Measurements from ENCODE around the gene RNU1-3. TPM values are rescaled to one million over a fixed set of nuclear protein-coding genes. Genes with fewer than 3 reads are reported as not detected.
"Not testable (repeated sequence)": the region's sequence is repeated elsewhere in the genome, so short reads cannot be mapped to it uniquely, and the experiment has no call there.

Gene RNU1-3
- total RNA-seq, 1 donor: under 0.01 TPM

- not testable (repeated sequence) for H3K9me3 ChIP-seq (ENCODE audit: low read depth, low read length); H3K27me3 ChIP-seq (ENCODE audit: insufficient read depth, low read length); H3K4me3 ChIP-seq (ENCODE audit: low read length)
- H3K4me1 ChIP-seq (ENCODE audit: insufficient read depth, low read length): peaks cover 12% of the 10 kb centered on the region
These were observed 28.6 kb downstream of the RNU1-3 start for GRCh38 chr1:16637941-16638778.

DNA sequence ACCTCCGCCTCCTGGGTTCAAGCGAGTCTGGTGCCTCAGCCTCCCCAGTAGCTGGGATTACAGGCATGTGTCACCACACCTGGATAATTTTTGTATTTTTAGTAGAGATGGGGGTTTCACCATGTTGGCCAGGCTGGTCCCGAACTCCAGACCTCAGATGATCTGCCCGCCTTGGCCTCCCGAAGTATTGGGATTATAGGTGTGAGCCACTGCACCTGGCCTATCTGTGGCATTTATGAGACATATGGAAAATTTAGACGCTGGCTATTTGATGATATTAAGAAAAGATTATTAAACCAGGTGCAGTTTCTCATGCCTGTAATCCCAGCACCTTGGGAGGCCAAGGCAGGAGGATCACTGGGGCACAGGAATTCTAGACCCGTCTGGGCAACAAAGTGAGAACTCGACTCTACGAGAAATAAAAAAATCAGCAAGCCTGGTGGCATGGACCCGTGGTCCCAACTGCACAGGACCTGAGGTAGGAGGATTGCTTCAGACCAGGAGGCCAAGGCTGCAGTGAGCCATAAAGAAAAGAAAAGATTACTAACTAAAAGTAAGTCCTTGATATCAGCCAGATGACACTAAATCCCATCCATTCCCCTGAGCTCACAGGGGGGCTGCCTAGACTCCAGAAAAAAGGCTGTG is 30.1 kb downstream of the RNU1-3 start:
- not testable (repeated sequence) for H3K4me1 ChIP-seq (ENCODE audit: insufficient read depth, low read length); H3K27me3 ChIP-seq (ENCODE audit: insufficient read depth, low read length); H3K9me3 ChIP-seq (ENCODE audit: low read depth, low read length); H3K4me3 ChIP-seq (ENCODE audit: low read length)

GRCh38 chr1:16635959-16636358 is 30.8 kb downstream of the RNU1-3 start:
- not testable (repeated sequence) for H3K4me3 ChIP-seq (ENCODE audit: low read length)

DNA sequence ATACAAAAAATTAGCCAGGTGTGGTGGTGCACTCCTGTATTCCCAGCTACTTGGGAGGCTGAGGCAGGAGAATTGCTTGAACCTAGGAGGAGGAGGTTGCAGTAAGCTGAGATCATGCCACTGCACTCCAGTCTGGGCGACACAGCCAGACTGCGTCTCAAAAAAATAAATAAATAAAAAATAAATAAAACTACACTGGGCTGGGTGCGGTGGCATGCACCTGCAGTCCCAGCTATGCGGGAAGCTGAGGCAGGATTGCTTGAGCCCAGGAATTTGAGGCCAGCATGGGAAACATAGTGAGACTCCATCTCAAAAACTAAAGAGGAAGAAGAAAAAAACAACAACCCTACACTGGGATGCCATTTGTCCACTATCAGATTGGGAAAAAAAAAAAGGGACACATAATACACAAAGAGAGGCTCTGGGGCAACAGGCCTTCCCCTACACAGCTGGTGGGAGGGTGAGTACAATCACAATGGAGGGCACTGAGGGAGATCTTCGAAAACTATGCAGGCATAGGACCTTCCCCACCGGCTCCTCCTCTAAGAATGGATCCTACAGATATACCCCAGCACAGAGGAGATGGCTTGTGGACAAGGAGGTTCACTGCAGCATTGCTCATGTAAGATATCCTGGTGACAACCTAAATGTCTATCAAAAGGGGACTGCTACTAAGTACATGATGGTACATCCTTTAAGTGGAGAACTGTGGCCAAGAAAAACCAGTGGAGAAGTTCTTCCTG is 33.0 kb downstream of the RNU1-3 start:
- not testable (repeated sequence) for H3K27me3 ChIP-seq (ENCODE audit: insufficient read depth, low read length); H3K4me1 ChIP-seq (ENCODE audit: insufficient read depth, low read length); H3K9me3 ChIP-seq (ENCODE audit: low read depth, low read length)

More at GRCh38 chr1:16635959-16636358, 30.8 kb downstream of the RNU1-3 start:
- not testable (repeated sequence) for H3K9me3 ChIP-seq (ENCODE audit: low read depth, low read length); H3K27me3 ChIP-seq (ENCODE audit: insufficient read depth, low read length); H3K4me1 ChIP-seq (ENCODE audit: insufficient read depth, low read length)

GRCh38 chr1:16632044-16632850 is 34.5 kb downstream of the RNU1-3 start:
- not testable (repeated sequence) for H3K4me3 ChIP-seq (ENCODE audit: low read length); H3K4me1 ChIP-seq (ENCODE audit: insufficient read depth, low read length); H3K9me3 ChIP-seq (ENCODE audit: low read depth, low read length); H3K27me3 ChIP-seq (ENCODE audit: insufficient read depth, low read length)

More for the DNA sequence above, 33.0 kb downstream of the RNU1-3 start:
- H3K4me3 ChIP-seq (ENCODE audit: low read length): not testable (repeated sequence)

DNA sequence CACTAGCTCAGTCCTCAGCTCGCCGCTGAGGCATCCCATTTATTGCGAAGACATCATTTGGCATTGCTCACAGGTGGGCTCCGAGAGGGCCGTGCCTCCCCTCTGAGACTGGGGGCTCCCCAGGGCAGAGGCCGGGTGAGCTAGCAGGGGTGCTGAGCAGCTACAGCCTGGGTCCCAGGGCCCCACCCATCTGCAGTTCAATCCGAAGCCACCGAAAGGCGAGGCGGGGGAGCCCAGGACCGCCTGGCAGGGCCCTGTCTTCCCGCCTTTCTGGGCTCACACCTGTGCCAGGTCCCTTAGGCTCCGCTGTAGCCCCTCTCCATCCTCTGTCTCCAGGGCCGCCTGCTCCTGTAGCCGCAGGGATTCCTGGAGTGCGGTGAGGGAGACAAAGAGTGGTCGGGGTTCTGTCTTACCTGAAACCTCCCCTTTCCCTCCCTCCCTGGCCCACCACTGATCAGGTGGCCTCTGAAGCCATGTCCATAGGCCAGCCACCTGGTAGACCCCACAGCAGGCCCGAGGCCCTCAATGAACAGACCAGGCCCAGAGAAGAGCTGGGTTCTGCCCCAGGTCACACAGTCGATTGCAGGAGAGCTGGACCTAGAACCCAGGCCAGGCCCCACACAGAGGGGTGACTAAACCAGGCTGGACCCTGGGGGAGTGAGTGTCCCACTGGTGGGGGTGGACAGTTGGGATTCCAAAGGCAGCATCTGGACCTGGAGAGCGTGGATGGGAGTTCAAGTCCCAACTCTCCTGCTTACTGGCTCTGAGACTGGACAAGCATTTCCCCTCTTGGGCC is 35.3 kb downstream of the RNU1-3 start:
- Histone ChIP-seq H3K9me3 (ENCODE audit: low read depth, low read length) (no peaks in the 10 kb centered on the region), H3K4me1 (ENCODE audit: insufficient read depth, low read length) (no peaks in the 10 kb centered on the region)

DNA sequence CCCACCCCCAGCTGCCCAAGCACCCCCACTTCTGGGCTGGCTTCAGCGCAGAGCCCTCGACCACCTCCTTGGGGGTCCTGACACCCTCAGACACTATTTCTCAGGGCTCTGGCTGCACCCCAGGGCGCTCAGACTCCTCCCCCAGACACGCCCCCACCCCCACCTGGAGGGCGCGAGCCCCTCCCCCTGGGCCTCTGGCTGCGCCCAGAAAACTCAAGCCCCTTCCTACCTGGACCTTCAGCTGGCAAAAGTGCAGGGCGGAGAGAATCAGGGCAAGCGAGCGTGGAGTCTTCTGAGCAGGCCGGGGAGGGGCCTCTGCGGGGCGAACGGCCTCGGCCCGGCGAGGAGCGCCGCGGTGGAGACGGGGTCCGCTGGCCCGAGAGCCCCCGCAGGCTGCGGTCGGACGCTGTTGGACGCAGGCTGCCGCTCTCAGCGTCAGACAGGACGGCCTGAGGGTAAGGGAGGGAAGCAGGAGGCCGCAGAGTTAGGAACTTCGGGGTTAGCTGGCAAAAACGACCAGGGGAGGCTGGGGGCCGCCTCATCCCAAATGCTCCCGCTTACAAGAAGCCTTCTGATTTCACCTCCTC is 36.0 kb downstream of the RNU1-3 start:
- Histone ChIP-seq H3K27me3 (ENCODE audit: insufficient read depth, low read length) (no peaks in the 10 kb centered on the region), H3K4me1 (ENCODE audit: insufficient read depth, low read length) (no peaks in the 10 kb centered on the region), H3K9me3 (ENCODE audit: low read depth, low read length) (no peaks in the 10 kb centered on the region), H3K4me3 (ENCODE audit: low read length) (no peak overlapping the region)

More for the DNA sequence above, 35.3 kb downstream of the RNU1-3 start:
- H3K4me3 ChIP-seq (ENCODE audit: low read length): no peak overlapping the region
- no peaks in the 10 kb centered on the region for H3K27me3 ChIP-seq (ENCODE audit: insufficient read depth, low read length)

- H3K9me3 ChIP-seq (ENCODE audit: low read depth, low read length); H3K27me3 ChIP-seq (ENCODE audit: insufficient read depth, low read length); H3K4me1 ChIP-seq (ENCODE audit: insufficient read depth, low read length); H3K4me3 ChIP-seq (ENCODE audit: low read length): not testable (repeated sequence)
These were observed 36.7 kb downstream of the RNU1-3 start for GRCh38 chr1:16629916-16630530.

DNA sequence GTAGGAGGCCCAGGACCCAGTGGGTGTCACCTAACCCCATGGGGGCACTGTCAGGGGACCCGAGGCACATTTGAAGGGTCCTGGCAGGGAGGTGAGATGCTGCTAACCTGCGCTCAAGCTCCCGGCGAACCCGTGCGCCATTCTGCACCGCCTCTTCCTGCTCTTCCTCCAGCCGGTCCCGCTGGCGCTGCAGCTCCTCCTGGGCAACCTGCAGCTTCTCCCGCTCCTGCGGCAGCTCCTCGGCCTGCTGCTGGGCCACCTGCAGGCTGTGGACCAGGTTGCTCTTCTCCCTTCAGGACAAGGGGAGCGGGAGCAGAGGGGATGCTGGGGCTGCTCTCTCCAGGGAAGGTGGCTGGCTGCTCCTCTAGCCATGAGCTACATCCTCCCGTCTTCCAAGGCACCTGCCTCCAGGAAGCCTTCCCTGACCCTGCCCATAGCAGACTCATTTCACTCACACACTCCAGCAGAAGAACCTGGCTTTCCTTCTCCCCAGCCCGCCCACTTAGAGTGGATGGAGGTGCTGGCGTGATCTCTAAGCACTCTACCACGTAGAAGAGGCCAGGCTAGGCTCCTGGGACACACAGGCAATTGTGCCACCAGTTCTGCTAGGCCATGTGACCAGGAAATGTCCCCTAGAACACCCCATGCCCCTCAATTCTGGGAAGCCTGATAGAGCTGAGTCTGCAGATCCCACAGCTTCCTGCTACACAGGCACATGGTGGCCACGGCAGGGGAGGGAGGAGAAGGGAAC is 38.2 kb downstream of the RNU1-3 start:
- Histone ChIP-seq H3K4me1 (ENCODE audit: insufficient read depth, low read length) (no peaks in the 10 kb centered on the region), H3K4me3 (ENCODE audit: low read length) (no peak overlapping the region), H3K9me3 (ENCODE audit: low read depth, low read length) (no peaks in the 10 kb centered on the region), H3K27me3 (ENCODE audit: insufficient read depth, low read length) (no peaks in the 10 kb centered on the region)

GRCh38 chr1:16626409-16626983 is 40.3 kb downstream of the RNU1-3 start:
- not testable (repeated sequence) for H3K9me3 ChIP-seq (ENCODE audit: low read depth, low read length); H3K4me1 ChIP-seq (ENCODE audit: insufficient read depth, low read length); H3K27me3 ChIP-seq (ENCODE audit: insufficient read depth, low read length)

DNA sequence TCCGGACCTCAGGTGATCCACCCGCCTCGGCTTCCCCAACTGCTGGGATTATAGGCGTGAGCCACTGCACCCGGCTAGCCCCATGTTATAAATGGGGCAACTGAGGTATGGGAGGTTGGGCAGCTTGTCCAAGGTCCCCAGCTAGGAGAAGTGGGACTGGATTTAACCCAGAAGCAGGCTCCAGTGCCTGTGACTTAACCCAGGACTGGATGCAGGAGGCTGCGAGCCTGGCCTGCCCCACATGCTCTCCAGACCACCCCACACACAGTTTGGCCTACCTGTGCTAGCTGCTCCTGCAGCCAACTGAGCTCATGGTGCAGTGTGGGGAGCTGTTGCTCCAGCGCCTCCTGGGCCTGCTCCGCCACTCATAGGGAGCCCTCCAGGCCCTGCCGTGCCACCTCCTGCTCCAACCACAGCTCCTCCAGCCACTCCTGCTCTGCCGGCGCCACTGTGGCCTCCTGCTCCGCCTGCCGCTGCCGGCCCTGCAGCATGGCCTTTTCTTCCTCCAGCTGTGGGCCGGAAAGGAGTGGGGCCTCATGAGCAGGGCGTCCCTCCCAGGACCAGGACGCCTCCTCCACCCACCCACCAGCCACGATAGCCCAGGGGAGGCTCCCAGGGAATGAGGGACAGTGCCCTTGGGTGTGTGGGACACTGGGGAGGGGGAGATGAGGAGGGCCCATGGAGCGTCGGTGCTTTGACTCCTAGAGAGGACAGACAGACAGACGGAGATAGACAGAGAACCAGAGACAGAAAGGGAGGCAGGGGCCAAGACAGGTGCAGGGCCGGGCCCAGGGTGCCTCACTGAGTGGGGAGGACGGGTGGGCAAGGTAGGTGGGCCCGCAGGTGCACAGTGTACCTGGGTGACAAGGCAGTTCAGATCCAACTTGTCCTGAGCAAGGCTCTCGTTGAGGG is 41.0 kb downstream of the RNU1-3 start:
- Histone ChIP-seq H3K4me1 (ENCODE audit: insufficient read depth, low read length) (no peaks in the 10 kb centered on the region), H3K27me3 (ENCODE audit: insufficient read depth, low read length) (no peaks in the 10 kb centered on the region), H3K4me3 (ENCODE audit: low read length) (no peak overlapping the region), H3K9me3 (ENCODE audit: low read depth, low read length) (no peaks in the 10 kb centered on the region)

More at GRCh38 chr1:16626409-16626983, 40.3 kb downstream of the RNU1-3 start:
- H3K4me3 ChIP-seq (ENCODE audit: low read length): not testable (repeated sequence)

All from mononuclear cell (primary cell).